H9 (cell line): ENCODE results near the gene TTC33. TPM values are rescaled to one million over a fixed set of nuclear protein-coding genes. Genes with fewer than 3 reads are reported as not detected.

ENCODE experiments used
- DNase-seq: peaks from one replicate; pipeline ENCODE4 v3.0.0-alpha.2; 2017
- H2AFZ ChIP-seq: one replicate; pipeline ENCODE4 v1.6.1; 2013; ENCODE audit warnings: mild to moderate bottlenecking, low read length, control low read depth, moderate library complexity
- H2AK5ac ChIP-seq: 2 replicates; pipeline ENCODE4 v1.6.1; 2013; ENCODE audit warnings: low read length, control low read depth, mixed read lengths; ENCODE audit not compliant: insufficient read length
- H2BK120ac ChIP-seq: one replicate; pipeline ENCODE4 v1.6.1; 2013; ENCODE audit warnings: low read depth, mild to moderate bottlenecking, low read length, control low read depth, inconsistent platforms; ENCODE audit not compliant: poor library complexity, severe bottlenecking
- H2BK12ac ChIP-seq: 2 replicates; pipeline ENCODE4 v1.6.1; 2013; ENCODE audit warnings: low read length, control low read depth, mixed read lengths, low read depth; ENCODE audit not compliant: insufficient read length
- H2BK15ac ChIP-seq: 2 replicates; pipeline ENCODE4 v1.6.1; 2013; ENCODE audit warnings: low read depth, low read length, control low read depth
- H2BK20ac ChIP-seq: one replicate; pipeline ENCODE4 v1.6.1; 2013; ENCODE audit warnings: low read depth, mild to moderate bottlenecking, low read length, control low read depth, inconsistent platforms; ENCODE audit not compliant: poor library complexity, severe bottlenecking
- H2BK5ac ChIP-seq: 2 replicates; pipeline ENCODE4 v1.6.1; 2013; ENCODE audit warnings: low read length, control low read depth, mixed read lengths; ENCODE audit not compliant: insufficient read length
- H3K14ac ChIP-seq: 2 replicates; pipeline ENCODE4 v1.6.1; 2013; ENCODE audit warnings: low read length, control low read depth; ENCODE audit not compliant: insufficient read depth
- H3K18ac ChIP-seq: 2 replicates; pipeline ENCODE4 v1.6.1; 2013; ENCODE audit warnings: low read depth, mild to moderate bottlenecking, mixed read lengths, low read length, control low read depth; ENCODE audit not compliant: insufficient read length
- H3K23ac ChIP-seq: 2 replicates; pipeline ENCODE4 v1.6.1; 2013; ENCODE audit warnings: low read length, control low read depth, mixed read lengths, low read depth; ENCODE audit not compliant: insufficient read length
- H3K23me2 ChIP-seq: 2 replicates; pipeline ENCODE4 v1.6.1; 2013; ENCODE audit warnings: low read depth, mild to moderate bottlenecking, mixed read lengths, low read length, control low read depth; ENCODE audit not compliant: insufficient read length, poor library complexity, severe bottlenecking
- H3K27ac ChIP-seq: 2 replicates; pipeline ENCODE4 v1.5.1; 2013; ENCODE audit warnings: low read length, control low read depth, mixed read lengths, low read depth; ENCODE audit not compliant: insufficient read length
- H3K27me3 ChIP-seq: 2 replicates; pipeline ENCODE4 v1.6.1; 2013; ENCODE audit warnings: low read length, control low read depth, inconsistent platforms; ENCODE audit not compliant: insufficient read depth
- H3K4ac ChIP-seq: 2 replicates; pipeline ENCODE4 v1.6.1; 2013; ENCODE audit warnings: low read depth, mild to moderate bottlenecking, control low read depth, inconsistent platforms, low read length, moderate library complexity
- H3K4me1 ChIP-seq: 2 replicates; pipeline ENCODE4 v1.6.1; 2013; ENCODE audit warnings: low read length, control low read depth, inconsistent platforms; ENCODE audit not compliant: insufficient read depth
- H3K4me2 ChIP-seq: 2 replicates; pipeline ENCODE4 v1.6.1; 2013; ENCODE audit warnings: low read length, control low read depth, mixed read lengths; ENCODE audit not compliant: insufficient read length, insufficient read depth
- H3K56ac ChIP-seq: 2 replicates; pipeline ENCODE4 v1.6.1; 2013; ENCODE audit warnings: low read depth, mild to moderate bottlenecking, mixed read lengths, low read length, control low read depth; ENCODE audit not compliant: insufficient read length
- H3K79me1 ChIP-seq: 2 replicates; pipeline ENCODE4 v1.6.1; 2013; ENCODE audit warnings: low read depth, mild to moderate bottlenecking, moderate library complexity, low read length, control low read depth, inconsistent platforms; ENCODE audit not compliant: insufficient read depth, poor library complexity, severe bottlenecking
- H3K79me2 ChIP-seq: 2 replicates; pipeline ENCODE4 v1.6.1; 2013; ENCODE audit warnings: low read length, control low read depth, inconsistent platforms; ENCODE audit not compliant: insufficient read depth
- H3K9ac ChIP-seq: 2 replicates; pipeline ENCODE4 v1.6.1; 2013; ENCODE audit warnings: low read length, control low read depth, mixed read lengths; ENCODE audit not compliant: insufficient read length; ENCODE audit errors: extremely low read depth
- H3K9me3 ChIP-seq: one replicate; pipeline ENCODE4 v1.6.1; 2013; ENCODE audit warnings: low read depth, low read length, inconsistent platforms; ENCODE audit not compliant: control insufficient read depth
- H3T11ph ChIP-seq: one replicate; pipeline ENCODE4 v1.6.1; 2013; ENCODE audit warnings: mild to moderate bottlenecking, low read length, control low read depth, inconsistent platforms
- H4K20me1 ChIP-seq: one replicate; pipeline ENCODE4 v1.6.1; 2013; ENCODE audit not compliant: control insufficient read depth, insufficient read length, insufficient read depth
- H4K5ac ChIP-seq: 2 replicates; pipeline ENCODE4 v1.6.1; 2013; ENCODE audit warnings: low read depth, mild to moderate bottlenecking, mixed read lengths, low read length, control low read depth; ENCODE audit not compliant: insufficient read length
- H4K8ac ChIP-seq: replicated peaks from 2 replicates; pipeline ENCODE4 v1.6.1; 2013; ENCODE audit warnings: low read length, control low read depth, mixed read lengths, low read depth; ENCODE audit not compliant: insufficient read length
- H4K91ac ChIP-seq: 2 replicates; pipeline ENCODE4 v1.6.1; 2013; ENCODE audit warnings: low read depth, mild to moderate bottlenecking, moderate library complexity, mixed read lengths, low read length, control low read depth; ENCODE audit not compliant: insufficient read length
- H3K27ac Mint-ChIP-seq, 3 experiments: 2 replicates in 2 of 3; 3 replicates in 1 of 3; pipeline ENCODE4 v1.8.0; 2020 to 2021; ENCODE audit warnings: mixed read lengths in 3 of 3, mild to moderate bottlenecking in 1 of 3, moderate library complexity in 1 of 3
- H3K27me3 Mint-ChIP-seq: 2 replicates; pipeline ENCODE4 v1.8.0; 2021; ENCODE audit warnings: low read depth, mild to moderate bottlenecking, moderate library complexity, mixed read lengths
- H3K36me3 Mint-ChIP-seq, 3 experiments: 2 replicates in 2 of 3; 3 replicates in 1 of 3; pipeline ENCODE4 v1.8.0; 2020 to 2021; ENCODE audit warnings: low read depth in 3 of 3, mixed read lengths in 3 of 3; ENCODE audit not compliant: insufficient read depth in 1 of 3
- H3K4me1 Mint-ChIP-seq, 2 experiments: 2 replicates each; pipeline ENCODE4 v1.8.0; 2020; ENCODE audit warnings: mixed read lengths in 2 of 2
- H3K4me3 Mint-ChIP-seq, 2 experiments: 2 replicates in 1 of 2; 3 replicates in 1 of 2; pipeline ENCODE4 v1.8.0; 2020 to 2021; ENCODE audit warnings: mild to moderate bottlenecking in 2 of 2, mixed read lengths in 2 of 2, moderate library complexity in 1 of 2
- H3K9me3 Mint-ChIP-seq, 2 experiments: 2 replicates in 1 of 2; 3 replicates in 1 of 2; pipeline ENCODE4 v1.8.0; 2020; ENCODE audit warnings: mild to moderate bottlenecking in 2 of 2, mixed read lengths in 2 of 2, moderate library complexity in 1 of 2
- WGBS: extraction: QIAGEN DNeasy Blood & Tissue Kit; methylation state at CpG from one replicate; pipeline ENCODE4 v1.1.7; 2013; ENCODE audit warnings: missing lambda C conversion rate, low lambda C conversion rate, mixed read lengths; ENCODE audit not compliant: insufficient read length; ENCODE audit errors: extremely low coverage; 5-methylcytosine and 5-hydroxymethylcytosine counted together
- total RNA-seq: library from RNA; stranded (reverse); gene quantifications from 2 replicates; pipeline ENCODE4 v1.2.1, GENCODE V29; 2021
- TF ChIP-seq, protein P1 (sequence below): fragments of 200-600 bp; sonication (generic); conservative IDR thresholded peaks from 3 replicates; pipeline ENCODE4 v1.8.0; 2021; ENCODE audit warnings: antibody characterized with exemption, mild to moderate bottlenecking

Gene TTC33
- total RNA-seq, 1 experiment from 2014 or later, result 7.3 TPM

DNA sequence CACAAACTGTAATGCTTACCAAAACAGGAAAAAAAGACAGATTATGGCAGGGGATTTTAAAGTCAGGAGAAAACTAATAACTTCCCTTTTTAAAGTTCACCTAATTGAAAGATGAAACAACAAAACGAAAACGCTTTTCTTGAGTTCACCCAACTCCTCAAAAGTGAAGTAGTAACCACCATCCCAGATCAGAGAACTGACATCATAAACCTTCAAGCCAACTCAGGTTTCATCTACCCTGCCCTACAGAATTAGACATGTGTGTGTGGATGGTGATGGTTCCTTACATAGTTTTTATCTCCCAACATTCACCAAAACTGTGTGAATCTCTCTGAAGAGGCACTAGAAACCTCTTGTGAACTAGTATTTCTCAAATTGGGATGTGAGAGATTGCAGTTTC lies 271.3 kb downstream of the TTC33 start:
- no peak overlapping the region for H3K23ac ChIP-seq
- no peak overlapping the region for H2BK15ac ChIP-seq
- H3K27me3 ChIP-seq, result no peaks in the 10 kb centered on the region
- H3K9me3 ChIP-seq, result no peaks in the 10 kb centered on the region
- H3K9ac ChIP-seq, result no peak overlapping the region
- H3K36me3 Mint-ChIP-seq, result no peaks in the 10 kb centered on the region
- no peak for DNase-seq
- no peak overlapping the region for H3K4me3 Mint-ChIP-seq
- no peak overlapping the region for H3K56ac ChIP-seq
- H3K9me3 Mint-ChIP-seq, result no peaks in the 10 kb centered on the region
- H3K4me2 ChIP-seq, result no peak overlapping the region
- H3K4ac ChIP-seq, result no peak overlapping the region
- no peak overlapping the region for H2BK20ac ChIP-seq
- H3K27ac ChIP-seq, result no peak overlapping the region
- H3K18ac ChIP-seq, result no peak overlapping the region
- no peaks in the 10 kb centered on the region for H3K23me2 ChIP-seq
- H4K20me1 ChIP-seq, result no peaks in the 10 kb centered on the region
- no peaks in the 10 kb centered on the region for H3K4me1 Mint-ChIP-seq
- no peaks in the 10 kb centered on the region for H3K27me3 Mint-ChIP-seq
- no peak overlapping the region for H4K91ac ChIP-seq
- H2AFZ ChIP-seq, result no peak overlapping the region
- no peak overlapping the region for H4K5ac ChIP-seq
- no peaks in the 10 kb centered on the region for H3K79me2 ChIP-seq
- TF ChIP-seq, protein P1, sequence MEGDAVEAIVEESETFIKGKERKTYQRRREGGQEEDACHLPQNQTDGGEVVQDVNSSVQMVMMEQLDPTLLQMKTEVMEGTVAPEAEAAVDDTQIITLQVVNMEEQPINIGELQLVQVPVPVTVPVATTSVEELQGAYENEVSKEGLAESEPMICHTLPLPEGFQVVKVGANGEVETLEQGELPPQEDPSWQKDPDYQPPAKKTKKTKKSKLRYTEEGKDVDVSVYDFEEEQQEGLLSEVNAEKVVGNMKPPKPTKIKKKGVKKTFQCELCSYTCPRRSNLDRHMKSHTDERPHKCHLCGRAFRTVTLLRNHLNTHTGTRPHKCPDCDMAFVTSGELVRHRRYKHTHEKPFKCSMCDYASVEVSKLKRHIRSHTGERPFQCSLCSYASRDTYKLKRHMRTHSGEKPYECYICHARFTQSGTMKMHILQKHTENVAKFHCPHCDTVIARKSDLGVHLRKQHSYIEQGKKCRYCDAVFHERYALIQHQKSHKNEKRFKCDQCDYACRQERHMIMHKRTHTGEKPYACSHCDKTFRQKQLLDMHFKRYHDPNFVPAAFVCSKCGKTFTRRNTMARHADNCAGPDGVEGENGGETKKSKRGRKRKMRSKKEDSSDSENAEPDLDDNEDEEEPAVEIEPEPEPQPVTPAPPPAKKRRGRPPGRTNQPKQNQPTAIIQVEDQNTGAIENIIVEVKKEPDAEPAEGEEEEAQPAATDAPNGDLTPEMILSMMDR, result no peak
- WGBS, result no CpG with 5 or more reads among the region's 2 CpGs
- H3K14ac ChIP-seq, result no peak overlapping the region
- no peak overlapping the region for H3T11ph ChIP-seq
- no peak overlapping the region for H2BK5ac ChIP-seq
- no peak overlapping the region for H4K8ac ChIP-seq
- no peaks in the 10 kb centered on the region for H3K79me1 ChIP-seq
- H3K4me1 ChIP-seq, result no peaks in the 10 kb centered on the region
- H3K27ac Mint-ChIP-seq, result no peak overlapping the region
- H2BK120ac ChIP-seq, result no peak overlapping the region
- H2BK12ac ChIP-seq, result no peak overlapping the region
- no peak overlapping the region for H2AK5ac ChIP-seq
